Activated CD4-positive, alpha-beta T cell treated with anti-CD3 and anti-CD28 coated beads for 4 hours (primary cell): ENCODE measurements around the gene AMBRA1.
"Not testable (repeated sequence)": the region's sequence is repeated elsewhere in the genome, so short reads cannot be mapped to it uniquely, and the experiment has no call there.

Source experiments
- DNase-seq, 2 donors: peaks; one replicate each; pipeline ENCODE4 v3.0.0-alpha.2; 2020

The AMBRA1 gene

GRCh38 chr11:46611526-46612304 is 17.9 kb upstream of the AMBRA1 start:
- DNase-seq, result no peak

- DNase-seq, result no peak
Measured at GRCh38 chr11:46609386-46609785, 15.6 kb upstream of the AMBRA1 start.

GRCh38 chr11:46607516-46607915 is 13.7 kb upstream of the AMBRA1 start:
- DNase-seq, result no peak

- no peak for DNase-seq
Measured at GRCh38 chr11:46604796-46605195, 11.0 kb upstream of the AMBRA1 start.

GRCh38 chr11:46603704-46604308 is 10.0 kb upstream of the AMBRA1 start:
- DNase-seq, result no peak

- DNase-seq, result no peak
Measured at GRCh38 chr11:46601129-46601528, 7.3 kb upstream of the AMBRA1 start.

GRCh38 chr11:46600194-46600960 is 6.6 kb upstream of the AMBRA1 start:
- DNase-seq, result no peak

- no peak for DNase-seq
Measured at GRCh38 chr11:46599340-46600193, 5.7 kb upstream of the AMBRA1 start.

GRCh38 chr11:46597609-46598219 is 3.9 kb upstream of the AMBRA1 start:
- no peak for DNase-seq

- no peak for DNase-seq
Measured at GRCh38 chr11:46597155-46597554, 3.3 kb upstream of the AMBRA1 start.

- no peak for DNase-seq
Measured at GRCh38 chr11:46594785-46595184, 962 bp upstream of the AMBRA1 start.

GRCh38 chr11:46594374-46594700 is 514 bp upstream of the AMBRA1 start:
- DNase-seq, result no peak

- no peak for DNase-seq
Measured at GRCh38 chr11:46590740-46591605, 2.9 kb downstream of the AMBRA1 start.

GRCh38 chr11:46588915-46589314 is 4.9 kb downstream of the AMBRA1 start:
- no peak for DNase-seq

- DNase-seq, result no peak
Measured at GRCh38 chr11:46588131-46588530, 5.7 kb downstream of the AMBRA1 start.

- not testable (repeated sequence) for DNase-seq
Measured at GRCh38 chr11:46583513-46583912, 10.3 kb downstream of the AMBRA1 start.

GRCh38 chr11:46582588-46582987 is 11.2 kb downstream of the AMBRA1 start:
- DNase-seq, result no peak

- no peak for DNase-seq
Measured at GRCh38 chr11:46577058-46577457, 16.8 kb downstream of the AMBRA1 start.

GRCh38 chr11:46574656-46575055 is 19.2 kb downstream of the AMBRA1 start:
- no peak for DNase-seq

- no peak for DNase-seq
Measured at GRCh38 chr11:46570790-46571398, 22.9 kb downstream of the AMBRA1 start.

GRCh38 chr11:46565232-46565840 is 28.5 kb downstream of the AMBRA1 start:
- DNase-seq, result no peak
